NCI-H446 (cell line): ENCODE data around the gene ZNF654.
"Not testable (repeated sequence)": the region's sequence is repeated elsewhere in the genome, so short reads cannot be mapped to it uniquely, and the experiment has no call there.

Source experiments
- DNase-seq, 2 experiments: peaks; one replicate each; lab custom pipeline; 2025; lab: John Stamatoyannopoulos, UW

The ZNF654 gene

DNA sequence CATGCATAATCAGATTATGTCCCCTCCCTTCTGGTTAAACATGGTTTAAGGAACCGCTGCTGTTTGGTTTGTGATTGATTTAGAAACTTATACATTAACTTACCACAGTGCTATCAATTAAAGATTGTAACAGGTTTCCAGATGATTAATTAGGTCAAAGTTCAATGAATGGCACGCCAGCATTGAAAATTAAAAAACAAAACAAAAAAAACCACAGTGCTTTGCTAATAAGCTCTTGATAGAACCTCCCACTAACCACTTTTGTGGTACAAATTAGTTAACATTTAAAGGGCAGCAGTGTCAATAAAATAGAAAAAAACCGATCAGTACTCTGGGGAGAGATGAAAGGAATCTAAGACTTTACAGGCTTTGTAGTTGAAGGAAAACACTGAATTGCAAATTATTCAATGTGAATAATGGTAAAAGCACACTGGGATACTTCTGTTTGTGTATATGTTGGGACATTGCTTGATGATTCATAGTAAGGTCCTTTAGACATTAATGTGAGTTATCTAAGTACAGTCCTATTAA lies 83.1 kb downstream of the ZNF654 start:
- DNase-seq, result no peak

DNA sequence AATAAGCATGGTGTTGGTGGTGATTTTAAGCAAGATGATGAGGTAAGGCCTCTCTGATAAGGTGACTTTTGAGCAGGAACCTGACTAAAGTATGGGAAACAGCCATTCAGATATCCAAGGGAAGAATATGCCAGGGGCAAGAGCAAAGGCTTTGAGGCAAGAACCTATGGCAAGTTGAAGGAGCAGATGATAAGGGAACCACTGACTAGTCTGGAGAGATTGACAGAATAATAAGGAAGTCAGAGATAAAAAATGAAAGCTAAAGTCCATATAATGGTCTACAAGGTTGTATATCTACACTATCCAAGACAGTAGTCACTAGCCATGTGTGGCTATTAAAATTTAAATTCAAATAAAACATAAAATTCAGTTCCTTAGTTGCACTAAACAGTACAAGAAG lies 88.2 kb downstream of the ZNF654 start:
- no peak for DNase-seq

DNA sequence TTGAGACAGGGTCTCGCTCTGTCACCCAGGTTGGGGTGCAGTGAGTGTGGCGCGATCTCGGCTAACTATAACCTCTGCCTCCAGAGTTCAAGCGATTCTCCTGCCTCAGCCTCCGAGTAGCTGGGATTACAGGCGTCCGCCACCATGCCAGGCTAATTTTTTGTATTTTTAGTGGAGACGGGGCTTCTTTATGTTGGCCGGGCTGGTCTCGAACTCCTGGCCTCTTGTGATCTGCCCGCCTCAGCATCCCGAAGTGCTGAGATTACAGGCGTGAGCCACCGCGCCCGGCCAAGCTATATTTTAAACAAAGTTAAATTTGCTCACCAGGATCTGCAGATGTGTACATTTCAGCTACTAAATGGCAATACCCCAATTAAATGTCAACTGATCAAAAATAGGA lies 89.6 kb downstream of the ZNF654 start:
- no peak for DNase-seq

DNA sequence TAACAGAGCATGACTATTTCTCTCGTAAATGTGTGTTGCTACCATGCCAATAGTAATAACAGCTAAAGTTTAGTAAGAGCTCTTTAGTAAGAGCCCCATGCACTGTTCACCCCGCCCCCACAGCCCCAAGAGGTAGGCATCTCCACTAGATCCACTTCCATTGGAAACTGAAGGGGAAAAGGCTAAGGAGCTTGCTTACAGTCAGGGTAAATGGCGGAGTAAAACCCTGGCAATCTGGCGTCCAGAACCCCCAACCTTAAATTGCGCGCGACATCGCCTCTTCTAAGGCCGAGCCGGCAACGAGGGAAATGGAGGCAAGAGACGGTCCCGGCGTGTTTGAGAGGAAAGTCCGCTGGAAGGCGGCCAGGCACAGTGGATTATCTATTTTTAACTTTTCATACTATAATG lies 90.0 kb downstream of the ZNF654 start:
- peak; percentile 28 to 70 for DNase-seq

DNA sequence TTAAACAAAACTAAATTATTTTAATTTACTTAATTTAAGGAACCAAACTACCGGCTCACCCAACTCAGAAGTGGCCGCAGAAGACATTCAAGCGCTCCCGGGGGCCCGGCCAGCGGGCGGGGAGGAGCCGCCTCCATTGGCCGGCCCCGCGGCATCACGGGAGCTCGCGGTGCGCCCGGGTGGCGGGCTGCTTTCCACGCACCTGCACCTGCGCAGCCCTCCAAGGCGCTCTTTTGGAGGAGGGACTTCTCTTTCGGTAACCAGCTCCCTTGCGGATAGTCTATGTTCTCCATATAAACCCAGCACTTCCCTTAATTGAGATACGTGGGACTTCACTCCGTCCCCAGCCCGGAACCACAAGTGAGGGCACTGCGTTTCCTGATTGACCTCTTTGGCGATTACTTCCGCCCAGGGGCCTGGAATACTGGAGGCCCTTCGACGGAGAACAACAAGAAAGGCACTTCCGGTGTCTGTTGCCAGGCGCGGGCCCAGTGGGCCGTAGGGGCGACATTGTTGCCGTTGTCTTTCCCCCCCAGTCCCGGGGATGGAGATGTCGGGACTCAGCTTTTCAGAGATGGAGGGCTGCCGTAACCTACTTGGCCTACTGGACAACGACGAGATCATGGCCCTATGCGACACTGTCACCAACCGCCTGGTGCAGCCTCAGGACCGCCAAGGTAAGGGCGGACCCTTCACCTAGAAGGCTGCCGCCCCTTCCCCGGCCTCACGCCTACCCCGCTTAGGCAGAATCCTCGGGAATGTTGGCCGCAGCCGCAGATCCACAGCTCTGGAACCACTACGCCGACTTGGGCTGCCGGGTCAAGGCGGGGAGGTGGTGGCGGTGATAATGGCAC lies 90.7 kb downstream of the ZNF654 start, which contains the start of gene C3orf38:
C3orf38 (plus strand) TSS at position 451 of the 854 bp plus-strand sequence; CDS start at position 545, 94 bp downstream.
- DNase-seq, result peak; percentile 71 to 86

DNA sequence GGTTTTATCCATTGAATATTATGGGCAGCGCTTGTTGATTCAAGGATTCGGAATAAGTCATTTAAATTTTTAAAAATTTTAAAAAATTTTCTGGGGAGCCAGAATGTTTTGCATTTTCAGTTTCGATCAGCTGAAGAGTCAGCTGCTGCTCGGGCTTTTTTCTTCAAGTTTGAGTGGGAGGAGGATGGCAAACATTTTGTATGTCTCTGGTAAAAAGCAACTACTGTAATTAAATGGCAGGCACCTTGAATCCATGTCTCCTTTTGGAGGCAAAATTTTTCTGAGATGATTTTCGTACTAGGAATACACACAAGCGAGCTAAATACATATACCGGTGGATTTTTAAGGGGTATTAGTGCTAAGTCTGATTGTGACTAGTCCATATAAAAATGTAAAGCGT lies 91.3 kb downstream of the ZNF654 start:
- no peak for DNase-seq

DNA sequence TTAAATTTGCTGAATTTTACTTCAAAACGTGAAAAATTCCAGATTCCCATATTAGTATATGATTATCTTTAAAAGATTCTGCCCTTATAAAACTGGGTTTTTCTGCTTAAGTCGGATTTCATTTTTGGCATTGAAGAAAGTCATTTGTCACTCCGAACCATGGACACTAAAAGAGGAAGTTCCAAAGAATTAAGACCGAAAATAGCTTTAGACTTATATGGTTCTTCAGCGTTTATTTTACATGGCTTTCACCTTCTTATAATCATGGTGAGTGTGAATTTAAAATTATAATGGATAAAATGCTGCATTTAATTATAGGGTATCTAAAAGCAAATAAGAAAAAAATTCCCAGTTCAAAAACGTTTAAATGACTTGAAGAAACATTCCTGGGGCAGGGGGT lies 91.8 kb downstream of the ZNF654 start:
- DNase-seq, result no peak

DNA sequence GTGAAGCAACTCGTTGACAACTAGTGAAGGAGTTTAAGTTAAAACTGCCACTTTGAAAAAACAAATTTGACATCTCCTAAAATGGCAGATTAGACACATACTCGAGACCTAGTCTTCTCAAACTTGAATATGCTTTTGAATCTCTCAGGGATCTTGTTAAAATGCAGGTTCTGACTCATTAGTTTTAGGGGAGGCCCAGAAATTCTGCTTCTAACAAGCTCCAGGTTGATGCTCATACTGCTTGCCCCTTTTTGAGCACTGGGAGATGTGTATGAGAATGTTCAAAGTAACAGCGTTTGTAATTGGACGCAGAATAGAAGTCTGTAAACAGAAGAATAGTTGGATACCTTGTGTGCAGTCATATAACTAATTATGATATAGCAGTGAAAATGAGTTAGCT lies 92.3 kb downstream of the ZNF654 start:
- DNase-seq, result no peak

DNA sequence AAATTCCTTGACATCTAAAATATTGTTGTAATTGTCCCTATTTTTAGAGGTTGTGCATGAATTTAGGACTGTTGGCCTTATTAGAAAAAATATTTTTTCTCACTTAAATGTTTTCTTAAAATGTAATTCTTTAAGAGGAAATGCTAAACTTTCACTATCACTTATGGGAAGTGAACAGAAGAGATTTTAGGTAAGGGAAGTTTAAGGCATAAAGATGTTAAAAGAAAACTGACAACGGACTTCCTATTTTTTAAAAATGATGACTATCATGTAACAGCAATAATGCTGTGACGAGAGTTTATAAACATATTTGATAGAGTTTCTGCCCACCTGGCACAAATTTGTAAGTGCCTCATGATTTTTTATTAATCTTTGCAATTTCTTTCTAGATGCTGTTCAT lies 93.8 kb downstream of the ZNF654 start:
- DNase-seq, result no peak

DNA sequence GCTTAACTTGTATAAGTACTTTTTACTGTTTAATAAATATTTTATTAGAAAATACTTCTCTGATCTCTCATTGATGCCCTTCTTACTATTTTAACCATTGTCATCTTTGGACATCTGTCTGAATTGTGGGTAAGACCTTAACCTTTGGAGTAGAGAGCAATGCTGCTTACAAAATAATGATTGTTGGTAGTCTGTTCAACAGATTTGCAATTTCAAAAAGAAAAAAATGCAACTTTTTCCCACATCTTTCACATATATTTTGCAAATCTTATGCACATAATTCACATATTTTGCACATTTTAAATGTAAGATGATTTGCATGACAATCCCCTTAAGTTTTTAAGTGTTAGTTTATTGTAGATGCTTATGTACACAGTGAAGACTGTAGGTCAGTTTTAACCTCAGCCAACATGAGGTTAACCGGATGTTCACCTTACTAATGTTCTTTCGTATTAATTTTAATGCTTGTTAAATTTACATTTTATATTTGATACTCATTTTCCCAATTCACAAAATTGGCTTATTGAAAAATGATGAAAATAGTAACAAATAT lies 107.4 kb downstream of the ZNF654 start:
- no peak for DNase-seq

DNA sequence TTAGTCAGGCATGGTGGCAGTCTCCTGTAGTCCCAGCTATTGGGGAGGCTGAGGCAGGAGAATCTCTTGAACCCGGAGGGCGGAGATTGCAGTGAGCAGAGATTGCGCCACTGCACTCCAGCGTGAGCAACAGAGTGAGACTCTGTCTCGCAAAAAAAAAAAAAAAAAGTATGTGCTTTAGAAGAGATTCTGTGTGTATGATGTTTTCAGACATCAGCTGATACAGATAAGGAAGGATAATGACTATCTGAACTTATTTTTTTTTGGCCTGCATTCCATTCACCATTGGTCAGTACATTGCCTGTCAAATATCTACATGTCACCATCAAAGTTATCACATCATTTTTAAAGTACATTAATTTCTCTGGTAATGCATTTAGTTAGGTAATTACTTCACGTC lies 108.1 kb downstream of the ZNF654 start:
- no peak for DNase-seq

DNA sequence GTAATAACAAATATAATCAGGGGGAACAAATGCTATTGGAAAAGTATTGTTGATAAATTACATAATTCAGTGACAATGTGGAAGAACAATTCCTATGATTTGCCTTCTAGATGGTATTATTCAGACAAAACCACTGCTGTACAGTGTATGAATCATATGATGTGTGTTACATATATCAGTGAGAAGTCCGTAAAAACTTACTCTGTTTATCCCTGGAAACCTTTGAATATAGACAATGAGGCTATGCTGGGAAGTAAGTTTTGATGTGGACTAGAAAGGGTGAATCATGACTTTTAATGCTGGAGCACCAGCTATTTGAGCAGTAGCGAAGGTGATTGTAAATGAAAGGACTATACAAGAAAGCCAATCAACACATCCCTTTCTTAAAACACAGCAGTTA lies 108.6 kb downstream of the ZNF654 start:
- no peak for DNase-seq

DNA sequence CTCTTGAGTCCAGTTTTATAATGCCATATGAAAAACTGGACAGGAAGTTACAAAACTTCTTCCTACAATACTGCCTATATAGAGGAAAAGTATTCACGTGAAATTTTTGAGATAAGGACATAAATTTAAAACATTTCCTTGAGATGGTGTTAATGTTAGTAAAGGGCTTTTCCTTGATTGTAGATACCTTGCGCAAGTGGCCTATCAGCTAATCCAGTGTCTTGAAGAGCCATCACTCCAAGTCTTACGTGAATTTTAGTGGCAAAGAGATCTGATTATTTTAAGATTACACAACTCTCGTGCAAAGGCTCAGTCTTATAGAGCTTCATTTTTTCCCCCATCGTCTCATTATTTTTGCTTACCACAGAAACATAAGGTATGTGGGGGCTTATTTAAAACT lies 109.1 kb downstream of the ZNF654 start:
- DNase-seq, result no peak

DNA sequence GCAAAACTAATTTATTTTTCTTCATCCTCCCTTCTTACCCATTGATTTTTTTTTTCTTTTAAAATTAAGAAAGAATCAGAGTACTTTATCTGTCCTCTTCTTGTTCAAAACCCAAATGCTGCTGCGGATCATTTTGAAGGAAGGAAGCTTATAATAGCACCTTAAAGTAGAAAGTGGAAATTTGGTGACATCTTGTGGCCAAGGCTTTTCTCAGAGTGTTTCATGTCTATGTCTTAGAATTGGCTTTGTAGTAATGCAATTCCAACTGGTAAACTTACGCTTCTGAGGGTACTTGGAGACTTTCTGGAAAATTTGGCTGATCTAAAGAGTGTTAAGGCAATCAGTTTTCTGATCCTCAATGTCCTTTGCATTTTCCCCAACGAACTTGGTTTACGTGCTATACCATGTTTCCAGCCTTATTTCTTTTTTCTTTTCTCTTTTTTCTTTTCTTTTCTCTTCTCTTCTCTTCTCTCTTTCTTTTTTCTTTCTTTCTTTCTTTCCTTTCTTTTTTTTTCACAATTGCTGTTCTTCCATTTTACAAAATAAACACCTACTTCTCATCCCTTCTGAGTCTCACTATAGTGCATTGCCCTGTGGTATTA lies 121.4 kb downstream of the ZNF654 start:
- DNase-seq, result peak in 1 of 2 experiments; percentile 20

DNA sequence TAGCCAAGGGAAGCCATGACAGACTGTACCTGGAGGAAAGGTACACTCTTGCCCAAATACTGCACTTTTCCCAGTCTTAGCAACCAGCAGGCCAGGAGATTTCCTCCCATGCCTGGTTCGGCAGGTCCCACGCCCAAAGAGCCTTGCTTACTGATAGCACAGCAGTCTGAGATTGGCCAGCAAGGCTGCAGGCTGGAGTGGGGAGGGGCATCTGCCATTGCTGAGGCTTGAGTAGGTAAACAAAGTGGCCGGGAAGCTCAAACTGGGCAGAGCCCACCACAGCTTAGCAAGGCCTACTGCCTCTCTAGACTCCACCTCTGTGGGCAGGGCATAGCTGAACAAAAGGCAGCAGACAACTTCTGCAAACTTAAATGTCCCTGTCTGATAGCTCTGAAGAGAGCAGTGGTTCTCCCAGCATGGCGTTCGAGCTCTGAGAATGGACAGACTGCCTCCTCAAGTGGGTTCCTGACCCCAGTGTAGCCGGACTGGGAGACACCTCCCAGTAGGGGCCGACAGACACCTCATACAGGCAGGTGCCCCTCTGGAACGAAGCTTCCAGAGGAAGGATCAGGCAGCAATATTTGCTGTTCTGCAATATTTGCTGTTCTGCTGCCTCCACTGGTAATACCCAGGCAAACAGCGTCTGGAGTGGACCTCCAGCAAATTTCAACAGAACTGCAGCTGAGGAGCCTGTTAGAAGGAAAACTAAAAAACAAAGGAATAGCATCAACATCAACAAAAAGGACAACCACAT lies 123.3 kb downstream of the ZNF654 start:
- not testable (repeated sequence) for DNase-seq

DNA sequence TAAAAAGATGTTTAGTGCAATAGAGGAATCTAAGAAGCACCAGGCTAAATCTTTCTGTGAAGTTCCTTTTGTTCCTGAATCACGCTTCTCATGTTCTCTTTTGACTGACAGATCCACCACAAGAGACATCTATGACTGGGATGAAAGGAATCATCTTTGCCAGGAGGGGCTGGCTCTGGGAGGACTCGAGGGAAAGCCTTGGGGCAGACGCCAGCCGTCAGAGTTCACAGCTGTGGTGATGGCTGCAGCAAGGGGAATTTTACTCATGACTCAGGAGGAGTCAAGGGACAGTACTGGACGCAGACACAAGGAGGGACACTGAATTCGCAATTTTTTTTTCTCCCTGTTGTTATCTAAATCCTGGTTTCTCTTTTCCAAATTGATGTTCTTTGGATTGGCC lies 129.4 kb downstream of the ZNF654 start:
- DNase-seq, result peak in 1 of 2 experiments; percentile 5

DNA sequence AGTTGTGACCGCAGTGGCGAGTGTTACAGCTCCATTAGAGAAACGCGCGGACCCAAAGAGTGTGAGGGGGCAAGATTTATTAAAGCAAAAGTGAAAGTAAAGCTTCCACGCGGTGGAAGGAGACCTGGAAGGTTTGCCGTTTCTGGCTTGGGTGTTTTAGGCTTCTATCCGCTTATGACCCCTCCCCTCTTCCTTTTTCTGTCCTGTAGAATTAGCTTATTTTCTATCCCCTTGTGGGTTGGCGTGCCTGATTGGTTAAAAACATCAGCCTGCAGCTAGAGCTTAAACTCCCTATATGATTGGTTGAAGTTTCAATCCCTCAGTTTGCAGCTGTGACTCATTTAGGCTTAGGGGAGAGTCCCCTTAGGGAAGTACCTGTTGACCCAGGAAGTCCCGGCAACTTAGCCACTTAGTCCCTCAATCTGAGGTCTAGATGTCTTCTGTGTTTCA lies 130.3 kb downstream of the ZNF654 start:
- DNase-seq, result no peak

DNA sequence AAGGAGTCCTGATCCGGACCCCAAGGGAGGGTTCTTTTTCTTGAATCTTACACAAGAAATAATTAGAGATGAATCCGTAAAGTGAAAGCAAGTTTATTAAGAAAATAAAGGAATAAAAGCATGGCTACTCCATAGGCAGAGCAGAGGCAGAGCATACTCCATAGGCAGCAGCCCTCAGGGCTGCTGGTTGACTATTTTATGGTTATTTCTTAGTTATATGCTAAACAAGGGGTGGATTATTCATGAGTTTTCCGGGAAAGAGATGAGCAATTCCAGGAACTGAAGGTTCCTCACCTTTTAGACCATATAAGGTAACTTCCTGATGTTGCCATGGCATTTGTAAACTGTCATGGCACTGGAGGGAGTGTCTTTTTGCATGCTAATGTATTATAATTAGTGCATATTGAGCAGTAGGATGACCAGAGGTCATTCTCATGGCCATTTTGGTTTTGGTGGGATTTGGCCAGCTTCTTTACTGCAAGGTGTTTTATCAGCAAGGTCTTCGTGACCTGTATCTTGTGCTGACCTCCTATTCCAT lies 132.9 kb downstream of the ZNF654 start:
- no peak for DNase-seq

DNA sequence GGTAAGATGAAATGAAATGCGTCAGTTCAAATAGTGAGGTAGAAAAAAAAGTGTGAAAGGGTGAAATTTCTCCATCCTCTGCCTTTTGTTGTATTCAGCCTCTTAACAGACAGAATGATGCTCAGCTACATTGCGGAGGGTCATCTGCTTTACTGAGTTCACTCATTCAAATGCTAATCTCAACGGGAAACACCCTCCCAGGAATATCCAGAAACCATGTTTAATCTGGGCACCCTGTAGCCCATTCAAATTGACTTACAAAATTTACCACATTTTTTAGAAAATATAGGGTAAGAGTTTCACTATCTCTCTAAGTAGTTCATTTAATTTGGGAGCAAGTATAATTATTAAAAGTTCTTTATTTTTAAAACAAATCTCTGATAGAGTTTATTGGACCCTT lies 133.6 kb downstream of the ZNF654 start:
- DNase-seq, result no peak
